Parathyroid adenoma (tissue), 2 donors: Measurements from ENCODE around the gene CCSER1.

Experiments
- H2AFZ ChIP-seq: fragments of 300-600 bp; sonication (generic); one replicate; pipeline ENCODE4 v1.7.0; 2017; ENCODE audit warnings: antibody characterized with exemption, mild to moderate bottlenecking
- H3K27ac ChIP-seq: fragments of 300-600 bp; sonication (generic); one replicate; pipeline ENCODE4 v1.7.0; 2017
- H3K27me3 ChIP-seq: fragments of 300-600 bp; sonication (generic); one replicate; pipeline ENCODE4 v1.7.0; 2017; ENCODE audit warnings: low read length; ENCODE audit not compliant: control insufficient read depth, insufficient read depth
- H3K36me3 ChIP-seq: fragments of 300-600 bp; sonication (generic); one replicate; pipeline ENCODE4 v1.7.0; 2017; ENCODE audit warnings: low read length; ENCODE audit not compliant: control insufficient read depth, insufficient read depth
- H3K4me1 ChIP-seq: fragments of 300-600 bp; sonication (generic); one replicate; pipeline ENCODE4 v1.7.0; 2017; ENCODE audit warnings: control low read depth
- H3K4me2 ChIP-seq: fragments of 300-600 bp; sonication (generic); one replicate; pipeline ENCODE4 v1.7.0; 2017; ENCODE audit warnings: low read length
- H3K4me3 ChIP-seq: fragments of 300-600 bp; sonication (generic); one replicate; pipeline ENCODE4 v1.7.0; 2017; ENCODE audit warnings: low read depth, low read length
- H3K79me2 ChIP-seq: fragments of 300-600 bp; sonication (generic); one replicate; pipeline ENCODE4 v1.7.0; 2017; ENCODE audit warnings: control low read depth
- H3K9ac ChIP-seq: fragments of 300-600 bp; sonication (generic); one replicate; pipeline ENCODE4 v1.7.0; 2017; ENCODE audit warnings: mild to moderate bottlenecking
- H3K9me3 ChIP-seq: fragments of 300-600 bp; sonication (generic); one replicate; pipeline ENCODE4 v1.7.0; 2017; ENCODE audit warnings: low read length; ENCODE audit not compliant: control insufficient read depth
- TF ChIP-seq, protein P1 (sequence below): fragments of 300-600 bp; sonication (generic); IDR thresholded peaks from one replicate; pipeline ENCODE4 v1.7.0; 2017; ENCODE audit warnings: antibody characterized with exemption, mild to moderate bottlenecking
- donor health status: primary hyperparathyroidism.

CCSER1 gene

DNA sequence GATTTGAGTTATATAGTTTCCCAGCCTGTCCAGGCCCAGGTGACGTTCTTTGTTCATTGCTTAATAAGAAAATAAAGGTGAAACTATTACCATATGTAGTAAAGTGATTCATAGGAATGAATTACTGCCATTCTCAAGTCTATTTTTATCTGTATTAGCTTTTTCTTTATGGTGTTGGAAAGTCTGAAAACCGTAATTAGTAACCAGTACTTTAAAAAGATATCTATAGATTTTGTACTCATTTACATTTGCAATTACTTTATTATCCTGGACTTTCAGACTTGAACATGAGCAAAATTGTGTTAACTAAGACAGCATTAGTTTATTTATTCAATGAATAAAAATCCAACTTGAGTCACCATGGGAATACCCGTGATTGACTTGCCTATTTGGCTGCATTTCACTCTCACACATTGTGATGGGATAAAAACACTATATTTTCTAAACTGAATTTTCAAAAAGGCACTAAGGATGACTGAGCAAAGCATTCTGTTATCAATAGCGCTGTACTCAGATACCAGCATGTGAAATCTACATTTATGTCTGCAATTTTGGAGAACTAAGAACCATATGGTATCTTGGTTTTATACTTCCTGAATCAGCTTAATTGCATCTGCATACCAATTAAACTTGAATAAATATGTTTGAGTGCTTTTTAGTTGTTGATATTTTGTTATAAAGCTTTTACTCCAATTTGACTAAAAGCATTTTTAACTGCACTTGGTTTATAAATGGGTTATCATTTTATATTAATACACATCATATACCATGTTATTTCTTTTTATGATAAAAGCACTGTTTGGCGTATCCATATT is 154.6 kb downstream of the CCSER1 start:
- no peak overlapping the region for H3K27ac ChIP-seq
- H3K27me3 ChIP-seq: no peaks in the 10 kb centered on the region
- no peak overlapping the region for H3K4me2 ChIP-seq
- no peaks in the 10 kb centered on the region for H3K9me3 ChIP-seq
- no peak overlapping the region for H2AFZ ChIP-seq
- H3K36me3 ChIP-seq: no peaks in the 10 kb centered on the region
- H3K79me2 ChIP-seq: no peaks in the 10 kb centered on the region
- TF ChIP-seq, protein P1, sequence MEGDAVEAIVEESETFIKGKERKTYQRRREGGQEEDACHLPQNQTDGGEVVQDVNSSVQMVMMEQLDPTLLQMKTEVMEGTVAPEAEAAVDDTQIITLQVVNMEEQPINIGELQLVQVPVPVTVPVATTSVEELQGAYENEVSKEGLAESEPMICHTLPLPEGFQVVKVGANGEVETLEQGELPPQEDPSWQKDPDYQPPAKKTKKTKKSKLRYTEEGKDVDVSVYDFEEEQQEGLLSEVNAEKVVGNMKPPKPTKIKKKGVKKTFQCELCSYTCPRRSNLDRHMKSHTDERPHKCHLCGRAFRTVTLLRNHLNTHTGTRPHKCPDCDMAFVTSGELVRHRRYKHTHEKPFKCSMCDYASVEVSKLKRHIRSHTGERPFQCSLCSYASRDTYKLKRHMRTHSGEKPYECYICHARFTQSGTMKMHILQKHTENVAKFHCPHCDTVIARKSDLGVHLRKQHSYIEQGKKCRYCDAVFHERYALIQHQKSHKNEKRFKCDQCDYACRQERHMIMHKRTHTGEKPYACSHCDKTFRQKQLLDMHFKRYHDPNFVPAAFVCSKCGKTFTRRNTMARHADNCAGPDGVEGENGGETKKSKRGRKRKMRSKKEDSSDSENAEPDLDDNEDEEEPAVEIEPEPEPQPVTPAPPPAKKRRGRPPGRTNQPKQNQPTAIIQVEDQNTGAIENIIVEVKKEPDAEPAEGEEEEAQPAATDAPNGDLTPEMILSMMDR: no peak
- H3K9ac ChIP-seq: no peak overlapping the region
- H3K4me3 ChIP-seq: no peak overlapping the region
- no peaks in the 10 kb centered on the region for H3K4me1 ChIP-seq

DNA sequence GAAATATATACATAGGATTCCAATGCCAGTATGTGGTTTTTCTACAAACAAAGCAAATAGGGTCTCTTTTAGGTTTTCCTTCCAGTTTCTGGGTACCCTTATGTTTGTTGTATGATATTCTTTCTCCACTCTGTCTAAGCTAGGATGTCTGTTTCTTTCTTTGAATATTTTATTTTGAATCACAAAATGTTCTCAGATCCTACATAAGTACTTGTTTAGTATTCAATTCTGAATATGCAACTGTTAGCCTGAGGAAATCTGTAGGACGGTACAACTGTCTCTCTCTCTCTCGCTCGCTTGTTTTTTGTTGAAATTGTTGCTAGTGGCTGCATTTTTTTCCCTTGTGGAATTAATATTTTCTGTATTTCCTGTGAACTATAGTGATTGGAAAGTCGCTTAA is 163.2 kb downstream of the CCSER1 start:
- no peak overlapping the region for H3K9ac ChIP-seq
- TF ChIP-seq, protein P1: no peak
- no peak overlapping the region for H3K4me2 ChIP-seq
- no peaks in the 10 kb centered on the region for H3K27me3 ChIP-seq
- no peaks in the 10 kb centered on the region for H3K36me3 ChIP-seq
- no peak overlapping the region for H3K27ac ChIP-seq
- H2AFZ ChIP-seq: no peak overlapping the region
- no peak overlapping the region for H3K4me3 ChIP-seq
- H3K4me1 ChIP-seq: no peaks in the 10 kb centered on the region
- no peaks in the 10 kb centered on the region for H3K79me2 ChIP-seq
- H3K9me3 ChIP-seq: no peaks in the 10 kb centered on the region

DNA sequence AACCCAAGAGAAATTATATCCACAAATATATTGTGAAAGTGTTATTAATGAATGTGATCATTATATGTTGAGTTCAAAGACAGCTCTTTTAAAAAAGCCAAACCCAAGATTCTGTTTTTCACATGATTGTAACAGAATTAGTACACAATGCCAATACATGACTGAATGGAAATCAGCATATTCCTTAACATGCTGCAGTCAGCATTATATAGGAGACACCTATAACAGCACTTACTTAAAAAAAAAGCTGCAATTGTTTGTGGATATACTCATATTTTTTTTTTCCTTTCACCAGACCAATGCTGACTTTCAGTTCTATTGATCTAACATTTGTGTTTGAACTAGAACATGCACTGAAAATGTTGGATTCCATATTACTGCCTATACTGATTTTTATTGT is 165.2 kb downstream of the CCSER1 start:
- Histone ChIP-seq H3K27ac (no peak overlapping the region), H3K4me2 (no peak overlapping the region), H3K9me3 (no peaks in the 10 kb centered on the region), H3K4me1 (no peaks in the 10 kb centered on the region), H3K9ac (no peak overlapping the region), H3K27me3 (no peaks in the 10 kb centered on the region), H3K4me3 (no peak overlapping the region), H2AFZ (no peak overlapping the region), H3K36me3 (no peaks in the 10 kb centered on the region), H3K79me2 (no peaks in the 10 kb centered on the region)
- TF ChIP-seq, protein P1: no peak

DNA sequence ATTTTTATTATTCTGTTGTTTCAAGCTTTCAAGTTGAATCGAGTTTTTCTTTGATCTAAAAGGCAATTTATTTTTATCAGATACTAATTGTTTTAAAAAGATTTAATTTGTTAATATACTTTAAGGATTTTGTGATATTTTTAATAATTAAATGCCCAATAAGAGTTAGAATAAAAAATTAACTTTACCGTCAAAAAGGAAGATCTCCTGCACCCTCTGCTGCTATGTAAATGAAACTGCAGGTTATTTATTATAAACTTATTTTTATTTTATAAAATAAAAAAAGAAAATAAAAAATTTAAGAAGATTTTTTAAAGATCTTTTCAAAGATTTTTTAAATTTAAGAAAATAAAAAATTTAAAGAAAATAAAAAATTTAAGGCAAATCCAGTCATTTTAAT is 166.1 kb downstream of the CCSER1 start:
- no peaks in the 10 kb centered on the region for H3K36me3 ChIP-seq
- no peak overlapping the region for H3K9ac ChIP-seq
- no peak overlapping the region for H2AFZ ChIP-seq
- no peak overlapping the region for H3K4me3 ChIP-seq
- H3K4me1 ChIP-seq: no peaks in the 10 kb centered on the region
- no peak overlapping the region for H3K27ac ChIP-seq
- no peak overlapping the region for H3K4me2 ChIP-seq
- H3K79me2 ChIP-seq: no peaks in the 10 kb centered on the region
- H3K9me3 ChIP-seq: no peaks in the 10 kb centered on the region
- TF ChIP-seq, protein P1: peak; percentile 7
- H3K27me3 ChIP-seq: no peaks in the 10 kb centered on the region

DNA sequence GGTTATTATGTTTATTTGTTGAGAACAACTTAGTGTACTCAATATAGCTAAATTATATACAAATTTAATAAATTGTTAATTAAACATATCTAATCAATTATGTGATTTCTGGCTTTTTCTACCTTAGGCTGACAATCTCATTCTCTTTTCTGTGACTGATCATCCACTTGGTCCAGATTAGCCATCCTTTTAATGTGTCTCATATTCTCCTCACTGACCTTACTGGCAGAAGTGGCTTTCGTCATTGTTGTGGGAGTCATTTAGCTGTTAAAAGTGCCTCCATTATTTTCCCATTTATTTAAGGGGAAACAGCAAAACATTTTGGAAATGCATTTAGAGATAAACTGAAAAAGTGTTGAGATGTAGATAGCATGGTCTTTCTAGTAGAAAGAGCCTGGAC is 172.2 kb downstream of the CCSER1 start:
- H3K4me1 ChIP-seq: no peaks in the 10 kb centered on the region
- no peak overlapping the region for H3K9ac ChIP-seq
- TF ChIP-seq, protein P1: no peak
- H3K4me2 ChIP-seq: no peak overlapping the region
- H3K79me2 ChIP-seq: no peaks in the 10 kb centered on the region
- no peak overlapping the region for H3K4me3 ChIP-seq
- H3K36me3 ChIP-seq: no peaks in the 10 kb centered on the region
- H3K9me3 ChIP-seq: no peaks in the 10 kb centered on the region
- H2AFZ ChIP-seq: no peak overlapping the region
- no peaks in the 10 kb centered on the region for H3K27me3 ChIP-seq
- no peak overlapping the region for H3K27ac ChIP-seq
